Upper lobe of left lung (tissue), 6 donors: ENCODE measurements around the gene FRMD3. TPM values are rescaled to one million over a fixed set of nuclear protein-coding genes. Genes with fewer than 3 reads are reported as not detected.

Source experiments
- ATAC-seq, 2 donors: fragments of 200-7000 bp; cut with Tn5 transposase; one replicate each; pipeline ENCODE4 v1.9.1; 2022; ENCODE audit warnings: mild to moderate bottlenecking in 2 of 2, moderate library complexity in 2 of 2; ENCODE audit not compliant: low FRiP score in 2 of 2
- DNase-seq, 2 donors: peaks; one replicate each; pipeline ENCODE4 v3.0.0-alpha.2; 2019 to 2020
- H3K27ac ChIP-seq, 4 donors: fragments of 200-600 bp; sonication (generic); one replicate each; pipeline ENCODE4 v1.5.1; 2016 to 2019
- H3K27me3 ChIP-seq, 4 donors: fragments of 200-600 bp; sonication (generic); one replicate each; pipeline ENCODE4 v1.5.1; 2017 to 2019
- H3K36me3 ChIP-seq, 4 donors: fragments of 200-600 bp; sonication (generic); one replicate each; pipeline ENCODE4 v1.5.1; 2016 to 2019
- H3K4me1 ChIP-seq, 4 donors: fragments of 200-600 bp; sonication (generic); one replicate each; pipeline ENCODE4 v1.5.1; 2018 to 2019
- H3K4me3 ChIP-seq, 4 donors: fragments of 200-600 bp; sonication (generic); one replicate each; pipeline ENCODE4 v1.5.1; 2017 to 2019; ENCODE audit warnings: mild to moderate bottlenecking in 2 of 4, moderate library complexity in 1 of 4
- H3K9me3 ChIP-seq, 4 donors: fragments of 200-600 bp; sonication (generic); one replicate each; pipeline ENCODE4 v1.5.1; 2018 to 2019
- CTCF ChIP-seq, 6 experiments: fragments of 450-650 bp in 4 of 6; fragments of 200-600 bp in 2 of 6; sonication (generic) in 2 of 6; IDR thresholded peaks; one replicate each; pipeline ENCODE4 v1.5.1; 2016 to 2019; ENCODE audit warnings: antibody characterized with exemption in 6 of 6
- EP300 ChIP-seq, 4 donors: sonication (generic); formaldehyde crosslinking; IDR thresholded peaks; one replicate each; pipeline ENCODE4 v1.5.1; 2017; ENCODE audit warnings: antibody characterized with exemption in 4 of 4, control low read depth in 2 of 4
- POLR2A ChIP-seq, 4 donors: fragments of 450-650 bp; IDR thresholded peaks; one replicate each; pipeline ENCODE4 v1.5.1; 2016 to 2017; ENCODE audit warnings: antibody characterized with exemption in 4 of 4, mild to moderate bottlenecking in 2 of 4
- POLR2AphosphoS5 ChIP-seq, 2 donors: sonication (generic); formaldehyde crosslinking; IDR thresholded peaks; one replicate each; pipeline ENCODE4 v1.5.1; 2017; ENCODE audit warnings: antibody characterized with exemption in 2 of 2
- WGBS, 2 donors: methylation state at CpG; one replicate each; pipeline ENCODE4 v1.1.5; 2017 to 2018; 5-methylcytosine and 5-hydroxymethylcytosine counted together
- total RNA-seq, 6 donors: library from RNA; depleted of rRNA in 4 of 6; stranded (reverse); fragments of >200 nt in 4 of 6; gene quantifications; one replicate each; pipeline versions ENCODE4 v1.1.0 to v1.2.1, GENCODE V29; 2016 to 2021
- donor health status: DM: no; HTN: no; CAD: no; lungs with moderate emphysema.
- donor health status: DM: no; HTN: yes; CAD: no; lungs with severe emphysema.

The FRMD3 gene
- total RNA-seq, 6 donors from 2014 or later = 5.6 to 33.4 (median 10.4) TPM

GRCh38 chr9:83509402-83509801 is 28.8 kb downstream of the FRMD3 start:
- Histone ChIP-seq H3K36me3 (no peaks in the 10 kb centered on the region), H3K4me1 (peaks cover 0 to 8% (median 2%) of the 10 kb centered on the region in 4 donors), H3K9me3 (no peaks in the 10 kb centered on the region), H3K27me3 (no peaks in the 10 kb centered on the region), H3K27ac (no peak overlapping the region), H3K4me3 (no peak overlapping the region)
- 76 to 77% methylated on average over 8 of the region's 8 CpGs for WGBS, 2 donors
- no peak for TF ChIP-seq EP300 (IDR thresholded peaks at IDR 0.05)
- TF ChIP-seq POLR2AphosphoS5 (IDR thresholded peaks at IDR 0.05) = no peak
- no peak for TF ChIP-seq POLR2A (IDR thresholded peaks at IDR 0.05)
- no peak for TF ChIP-seq CTCF (IDR thresholded peaks at IDR 0.05)
- ATAC-seq (no peak), DNase-seq (no peak)

DNA sequence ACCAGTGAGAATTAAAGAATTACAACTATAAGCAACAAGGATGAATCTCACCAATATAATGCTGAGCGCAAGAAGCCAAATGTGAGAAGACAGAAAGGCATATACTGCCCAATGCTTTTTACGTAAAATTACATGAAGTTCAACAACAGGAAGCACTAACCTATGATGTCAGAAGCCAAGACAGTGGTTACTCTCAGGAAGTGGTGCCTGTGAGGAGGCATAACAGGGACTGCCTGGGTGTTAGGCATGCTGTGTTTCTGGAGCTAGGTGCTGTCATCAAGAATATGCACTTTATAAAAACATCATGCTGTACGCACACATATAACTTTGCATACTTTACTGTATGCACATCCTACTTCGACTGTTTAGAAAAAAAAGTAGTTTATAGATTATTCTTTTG is 30.1 kb downstream of the FRMD3 start:
- no peak for TF ChIP-seq EP300 (IDR thresholded peaks at IDR 0.05)
- TF ChIP-seq CTCF (IDR thresholded peaks at IDR 0.05) = no peak
- TF ChIP-seq POLR2A (IDR thresholded peaks at IDR 0.05) = no peak
- no peaks in the 10 kb centered on the region for H3K9me3 ChIP-seq
- DNase-seq (no peak), ATAC-seq (no peak)
- H3K27me3 ChIP-seq = no peaks in the 10 kb centered on the region
- no peak overlapping the region for H3K4me3 ChIP-seq
- WGBS, 2 donors = 85 to 88% methylated on average over 4 of the region's 4 CpGs
- no peaks in the 10 kb centered on the region for H3K36me3 ChIP-seq
- H3K27ac ChIP-seq = no peak overlapping the region
- H3K4me1 ChIP-seq = peaks cover 0 to 8% (median 2%) of the 10 kb centered on the region in 4 donors

GRCh38 chr9:83505282-83505681 is 32.9 kb downstream of the FRMD3 start:
- no peak for DNase-seq
- Histone ChIP-seq H3K27me3 (no peaks in the 10 kb centered on the region), H3K9me3 (no peaks in the 10 kb centered on the region), H3K4me3 (no peak overlapping the region), H3K4me1 (no peaks in the 10 kb centered on the region), H3K27ac (no peak overlapping the region), H3K36me3 (no peaks in the 10 kb centered on the region)
- TF ChIP-seq CTCF (IDR thresholded peaks at IDR 0.05) (no peak), POLR2AphosphoS5 (IDR thresholded peaks at IDR 0.05) (no peak), EP300 (IDR thresholded peaks at IDR 0.05) (no peak), POLR2A (IDR thresholded peaks at IDR 0.05) (no peak)
- ATAC-seq = no peak
- WGBS, 2 donors = 69 to 76% methylated on average over 4 of the region's 4 CpGs

GRCh38 chr9:83503866-83504265 is 34.3 kb downstream of the FRMD3 start:
- Histone ChIP-seq H3K27me3 (no peaks in the 10 kb centered on the region), H3K4me1 (no peaks in the 10 kb centered on the region), H3K36me3 (no peaks in the 10 kb centered on the region), H3K4me3 (no peak overlapping the region), H3K27ac (no peak overlapping the region), H3K9me3 (no peaks in the 10 kb centered on the region)
- no peak for DNase-seq
- 85 to 90% methylated on average over 6 of the region's 6 CpGs for WGBS, 2 donors
- no peak for ATAC-seq
- TF ChIP-seq POLR2A (IDR thresholded peaks at IDR 0.05) (no peak), EP300 (IDR thresholded peaks at IDR 0.05) (no peak), CTCF (IDR thresholded peaks at IDR 0.05) (no peak), POLR2AphosphoS5 (IDR thresholded peaks at IDR 0.05) (no peak)

GRCh38 chr9:83501565-83501964 is 36.6 kb downstream of the FRMD3 start:
- Histone ChIP-seq H3K36me3 (no peaks in the 10 kb centered on the region), H3K4me1 (no peaks in the 10 kb centered on the region), H3K4me3 (no peak overlapping the region), H3K27ac (no peak overlapping the region), H3K27me3 (no peaks in the 10 kb centered on the region), H3K9me3 (no peaks in the 10 kb centered on the region)
- TF ChIP-seq EP300 (IDR thresholded peaks at IDR 0.05) (no peak), POLR2A (IDR thresholded peaks at IDR 0.05) (no peak), CTCF (IDR thresholded peaks at IDR 0.05) (no peak), POLR2AphosphoS5 (IDR thresholded peaks at IDR 0.05) (no peak)
- ATAC-seq = no peak
- DNase-seq = no peak
- WGBS, 2 donors = 74 to 83% methylated on average over 3 of the region's 3 CpGs
